HUES64 (cell line): ENCODE measurements around the gene PCDH1.

Experiments used
- H3K27ac ChIP-seq: 2 replicates; pipeline ENCODE4 v1.7.0; 2013; ENCODE audit warnings: low read depth, low read length, inconsistent platforms
- H3K27me3 ChIP-seq: 2 replicates; pipeline ENCODE4 v1.6.1; 2013; ENCODE audit warnings: mild to moderate bottlenecking, low read length; ENCODE audit not compliant: insufficient read depth
- H3K36me3 ChIP-seq: 2 replicates; pipeline ENCODE4 v1.6.1; 2013; ENCODE audit warnings: mild to moderate bottlenecking, low read length; ENCODE audit not compliant: insufficient read depth
- H3K4me1 ChIP-seq: 2 replicates; pipeline ENCODE4 v1.6.1; 2013; ENCODE audit warnings: mild to moderate bottlenecking, low read length, moderate library complexity; ENCODE audit not compliant: insufficient read depth
- H3K4me3 ChIP-seq: 2 replicates; pipeline ENCODE4 v1.5.1; 2013; ENCODE audit warnings: mild to moderate bottlenecking, low read length, moderate library complexity
- H3K9ac ChIP-seq: 2 replicates; pipeline ENCODE4 v1.6.1; 2013; ENCODE audit warnings: mild to moderate bottlenecking, low read depth, low read length
- H3K9me3 ChIP-seq: 2 replicates; pipeline ENCODE4 v1.6.1; 2013; ENCODE audit warnings: low read depth, low read length; ENCODE audit not compliant: insufficient read depth
- WGBS: fragments of 150-250, 120-280 bp; methylation state at CpG from one replicate; pipeline ENCODE4 v1.1.7; 2013; ENCODE audit warnings: missing lambda C conversion rate; 5-methylcytosine and 5-hydroxymethylcytosine counted together

The PCDH1 gene

GRCh38 chr5:141814064-141814964 is 63.9 kb downstream of the PCDH1 start:
- Histone ChIP-seq H3K9me3 (no peaks in the 10 kb centered on the region), H3K27me3 (no peaks in the 10 kb centered on the region), H3K9ac (no peak overlapping the region), H3K4me1 (peaks cover 46% of the 10 kb centered on the region), H3K4me3 (no peak overlapping the region), H3K36me3 (no peaks in the 10 kb centered on the region), H3K27ac (no peak overlapping the region)
- 54% methylated on average over 7 of the region's 9 CpGs for WGBS

DNA sequence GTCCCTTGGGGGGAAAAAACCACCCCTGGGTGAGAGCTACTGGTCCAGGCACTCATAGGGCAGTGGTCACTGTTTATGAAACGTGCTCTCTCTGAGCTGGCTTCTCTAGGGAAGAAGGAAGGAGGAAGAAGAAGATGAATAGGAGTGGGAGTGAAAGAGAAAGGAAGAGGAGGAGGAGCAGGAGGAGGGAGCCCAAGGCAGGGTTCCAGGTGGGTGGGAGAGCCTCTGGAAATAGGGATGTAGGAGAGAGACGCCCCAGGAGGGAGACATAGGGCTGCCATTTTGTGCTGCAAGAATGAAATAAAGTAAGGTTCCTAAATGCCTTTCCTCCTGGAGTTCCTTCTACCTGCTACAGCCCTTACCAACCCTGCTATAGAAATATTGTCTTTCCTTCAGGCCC is 65.7 kb downstream of the PCDH1 start:
- no peaks in the 10 kb centered on the region for H3K9me3 ChIP-seq
- H3K27me3 ChIP-seq: no peaks in the 10 kb centered on the region
- H3K9ac ChIP-seq: no peak overlapping the region
- no peak overlapping the region for H3K27ac ChIP-seq
- H3K4me1 ChIP-seq: peaks cover 42% of the 10 kb centered on the region
- WGBS: 43% methylated on average over 2 of the region's 2 CpGs
- no peak overlapping the region for H3K4me3 ChIP-seq
- no peaks in the 10 kb centered on the region for H3K36me3 ChIP-seq

GRCh38 chr5:141811287-141812155 is 66.7 kb downstream of the PCDH1 start:
- peaks cover 44% of the 10 kb centered on the region for H3K4me1 ChIP-seq
- peak overlapping the region; percentile 39 for H3K4me3 ChIP-seq
- no peaks in the 10 kb centered on the region for H3K27me3 ChIP-seq
- peak overlapping the region; percentile 15; the same call in 1 of the 2 replicates for H3K27ac ChIP-seq
- H3K9ac ChIP-seq: no peak overlapping the region
- 5% methylated on average over 29 of the region's 29 CpGs for WGBS
- no peaks in the 10 kb centered on the region for H3K9me3 ChIP-seq
- H3K36me3 ChIP-seq: no peaks in the 10 kb centered on the region

DNA sequence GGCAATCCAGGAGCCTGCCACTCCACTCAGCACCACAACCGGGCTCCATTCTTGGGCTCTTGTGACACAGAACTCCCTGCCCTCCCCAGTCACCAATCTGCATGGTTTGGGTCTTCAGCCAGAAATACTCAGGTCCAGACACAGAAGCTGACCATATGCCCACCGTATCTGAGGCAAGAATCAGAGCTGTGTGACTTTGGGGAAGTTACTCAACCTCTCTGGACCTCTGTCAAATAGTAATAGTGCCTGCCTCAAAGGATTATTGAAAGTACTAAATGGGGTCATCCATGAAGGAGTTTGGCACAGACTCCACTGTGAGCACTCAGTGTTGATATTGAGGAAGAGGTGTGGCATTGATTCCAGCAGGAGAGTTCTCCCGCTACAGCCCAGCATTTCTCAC is 67.5 kb downstream of the PCDH1 start:
- Histone ChIP-seq H3K36me3 (no peaks in the 10 kb centered on the region), H3K4me1 (peaks cover 43% of the 10 kb centered on the region), H3K27me3 (no peaks in the 10 kb centered on the region), H3K9ac (no peak overlapping the region), H3K4me3 (no peak overlapping the region), H3K27ac (no peak overlapping the region), H3K9me3 (no peaks in the 10 kb centered on the region)
- whole genome bisulfite sequencing: 92% methylated on average over 3 of the region's 3 CpGs

DNA sequence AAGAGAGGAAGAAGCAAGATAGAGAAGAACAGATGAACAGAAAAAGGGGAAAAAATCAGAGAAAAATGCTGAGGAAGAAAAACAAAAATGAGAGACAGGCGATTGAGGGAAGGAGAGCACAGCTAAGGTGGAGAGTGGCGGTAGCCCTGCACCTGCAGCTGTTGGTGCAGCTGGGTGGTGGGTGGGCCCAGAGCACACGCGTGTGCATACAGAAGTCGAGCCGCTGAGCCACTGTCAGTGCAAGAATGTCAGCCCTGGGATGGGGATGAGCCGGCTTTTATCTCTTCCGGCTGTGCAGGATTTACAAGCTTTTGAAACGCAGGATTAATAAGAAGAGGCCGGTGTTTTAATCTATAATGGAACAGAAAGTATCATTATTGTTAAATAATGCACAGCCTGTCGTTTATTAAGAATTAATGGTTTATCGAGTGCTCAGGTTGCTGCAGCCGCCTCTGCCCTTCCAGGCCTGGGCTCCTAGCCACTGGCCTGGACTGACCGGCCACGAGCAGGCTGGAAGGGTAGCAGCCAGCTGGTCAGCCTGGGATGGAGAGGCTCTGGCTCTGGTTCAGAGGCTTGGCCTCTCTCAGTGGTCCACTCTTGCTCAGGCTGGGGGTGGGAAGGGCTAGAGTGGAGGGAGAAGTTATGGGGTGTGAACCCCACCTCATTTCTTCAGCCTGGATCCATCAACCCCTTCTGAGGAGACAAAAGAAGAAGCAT is 68.7 kb downstream of the PCDH1 start:
- Histone ChIP-seq H3K4me3 (no peak overlapping the region), H3K36me3 (no peaks in the 10 kb centered on the region), H3K9ac (no peak overlapping the region), H3K4me1 (peaks cover 31% of the 10 kb centered on the region), H3K27me3 (no peaks in the 10 kb centered on the region), H3K9me3 (no peaks in the 10 kb centered on the region), H3K27ac (no peak overlapping the region)
- 77% methylated on average over 15 of the region's 15 CpGs for WGBS

GRCh38 chr5:141808857-141809256 is 69.4 kb downstream of the PCDH1 start:
- 77% methylated on average over 2 of the region's 2 CpGs for WGBS
- Histone ChIP-seq H3K9ac (no peak overlapping the region), H3K4me1 (peaks cover 34% of the 10 kb centered on the region), H3K4me3 (no peak overlapping the region), H3K27me3 (no peaks in the 10 kb centered on the region), H3K27ac (no peak overlapping the region), H3K36me3 (no peaks in the 10 kb centered on the region), H3K9me3 (no peaks in the 10 kb centered on the region)

- no peaks in the 10 kb centered on the region for H3K36me3 ChIP-seq
- H3K4me3 ChIP-seq: no peak overlapping the region
- peaks cover 39% of the 10 kb centered on the region for H3K4me1 ChIP-seq
- no peaks in the 10 kb centered on the region for H3K27me3 ChIP-seq
- 82% methylated on average over 6 of the region's 6 CpGs for WGBS
- no peak overlapping the region for H3K9ac ChIP-seq
- H3K27ac ChIP-seq: no peak overlapping the region
- no peaks in the 10 kb centered on the region for H3K9me3 ChIP-seq
Measured at GRCh38 chr5:141807732-141808131, 70.5 kb downstream of the PCDH1 start.

GRCh38 chr5:141807329-141807728 is 70.9 kb downstream of the PCDH1 start:
- Histone ChIP-seq H3K36me3 (no peaks in the 10 kb centered on the region), H3K9ac (no peak overlapping the region), H3K9me3 (no peaks in the 10 kb centered on the region), H3K4me1 (peaks cover 35% of the 10 kb centered on the region), H3K4me3 (no peak overlapping the region), H3K27me3 (no peaks in the 10 kb centered on the region), H3K27ac (no peak overlapping the region)
- 83% methylated on average over 10 of the region's 11 CpGs for WGBS

DNA sequence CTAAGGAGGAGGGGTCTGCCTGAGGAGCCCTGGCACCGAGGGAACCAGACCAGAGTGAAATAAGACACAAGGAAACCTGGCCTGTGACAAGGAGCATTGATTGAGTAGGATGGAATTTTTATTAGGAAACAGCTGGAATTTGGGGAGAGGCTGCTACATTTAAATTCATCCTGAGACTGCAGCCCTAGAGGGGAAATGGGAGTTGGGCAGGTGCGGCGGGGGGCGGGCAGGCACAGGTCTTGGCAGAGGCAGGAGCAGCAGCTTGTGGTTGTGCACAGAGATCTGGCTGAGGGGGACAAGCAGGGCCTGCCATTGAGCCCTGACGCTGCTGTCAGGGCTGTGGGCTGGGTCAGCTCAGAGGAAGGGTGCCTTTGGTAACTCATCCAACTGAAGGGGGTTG is 71.6 kb downstream of the PCDH1 start:
- no peaks in the 10 kb centered on the region for H3K27me3 ChIP-seq
- 52% methylated on average over 5 of the region's 5 CpGs for WGBS
- H3K4me1 ChIP-seq: peaks cover 31% of the 10 kb centered on the region
- H3K9me3 ChIP-seq: no peaks in the 10 kb centered on the region
- H3K9ac ChIP-seq: no peak overlapping the region
- no peaks in the 10 kb centered on the region for H3K36me3 ChIP-seq
- no peak overlapping the region for H3K27ac ChIP-seq
- no peak overlapping the region for H3K4me3 ChIP-seq

DNA sequence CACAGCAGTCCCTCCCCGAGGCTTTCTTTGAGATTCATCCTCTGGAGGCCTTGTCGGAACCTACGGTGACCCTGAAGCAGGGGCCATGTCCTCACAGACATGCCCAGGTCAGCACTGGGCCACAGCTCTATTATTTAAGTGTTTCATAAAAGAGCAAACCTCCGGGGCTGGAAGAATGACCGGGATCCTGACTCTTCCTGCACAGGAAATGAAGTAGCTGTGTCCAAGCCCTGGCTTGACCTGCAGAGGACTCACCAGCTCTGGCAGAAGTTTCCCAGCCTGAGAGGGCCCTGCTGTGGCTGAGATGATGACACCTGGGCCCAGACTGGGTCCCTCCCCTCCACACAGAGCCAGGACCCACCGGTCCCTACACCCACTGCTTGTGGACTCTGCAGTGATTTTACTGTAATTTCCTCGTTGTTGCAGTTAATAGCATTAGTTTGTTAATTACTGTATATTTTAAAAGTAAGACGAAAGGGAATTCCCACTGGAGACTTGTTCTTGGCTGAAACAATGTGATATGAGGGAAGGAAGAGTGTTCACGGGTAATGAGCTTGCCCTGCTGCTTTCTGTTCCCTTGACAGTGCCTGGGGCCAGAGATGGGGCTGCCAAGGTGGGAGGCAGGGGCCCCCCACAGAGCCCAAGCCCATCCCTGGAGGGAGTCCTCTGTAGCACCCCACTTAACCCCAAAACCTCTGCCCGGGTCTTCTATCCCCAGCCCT is 72.2 kb downstream of the PCDH1 start:
- no peaks in the 10 kb centered on the region for H3K27me3 ChIP-seq
- H3K36me3 ChIP-seq: no peaks in the 10 kb centered on the region
- WGBS: 85% methylated on average over 10 of the region's 10 CpGs
- H3K27ac ChIP-seq: no peak overlapping the region
- no peaks in the 10 kb centered on the region for H3K9me3 ChIP-seq
- H3K4me3 ChIP-seq: no peak overlapping the region
- peaks cover 31% of the 10 kb centered on the region for H3K4me1 ChIP-seq
- H3K9ac ChIP-seq: no peak overlapping the region
